Mesendoderm (in vitro differentiated cells): ENCODE measurements around the gene GMDS.

Source experiments
- DNase-seq: peaks from one replicate; pipeline ENCODE4 v3.0.0; 2013
- H2AK5ac ChIP-seq: 2 replicates; pipeline ENCODE4 v1.6.1; 2013; ENCODE audit warnings: low read length, inconsistent platforms
- H2BK120ac ChIP-seq: 2 replicates; pipeline ENCODE4 v1.6.1; 2013; ENCODE audit warnings: low read depth, mild to moderate bottlenecking, low read length, moderate library complexity, mixed read lengths
- H2BK15ac ChIP-seq: replicated peaks from 2 replicates; pipeline ENCODE4 v1.6.1; 2013; ENCODE audit warnings: low read depth, mild to moderate bottlenecking, moderate library complexity
- H2BK5ac ChIP-seq: 2 replicates; pipeline ENCODE4 v1.6.1; 2013; ENCODE audit warnings: low read length, inconsistent platforms
- H3K18ac ChIP-seq: 2 replicates; pipeline ENCODE4 v1.6.1; 2013; ENCODE audit warnings: mild to moderate bottlenecking, low read length, mixed read lengths
- H3K23ac ChIP-seq: one replicate; pipeline ENCODE4 v1.6.1; 2013; ENCODE audit warnings: low read length
- H3K27ac ChIP-seq: 2 replicates; pipeline ENCODE4 v1.5.1; 2013; ENCODE audit warnings: low read depth, mild to moderate bottlenecking, inconsistent platforms, low read length, moderate library complexity
- H3K27me3 ChIP-seq: 2 replicates; pipeline ENCODE4 v1.6.1; 2013; ENCODE audit warnings: low read length, control low read depth, mild to moderate bottlenecking, inconsistent platforms; ENCODE audit not compliant: insufficient read depth, poor library complexity
- H3K36me3 ChIP-seq: 2 replicates; pipeline ENCODE4 v1.6.1; 2013; ENCODE audit warnings: low read length, inconsistent platforms; ENCODE audit not compliant: control insufficient read depth, insufficient read depth
- H3K4ac ChIP-seq: one replicate; pipeline ENCODE4 v1.6.1; 2013; ENCODE audit warnings: low read depth, mild to moderate bottlenecking, low read length, moderate library complexity
- H3K4me1 ChIP-seq: 2 replicates; pipeline ENCODE4 v1.6.1; 2013; ENCODE audit warnings: low read depth, low read length, inconsistent platforms; ENCODE audit not compliant: control insufficient read depth
- H3K4me2 ChIP-seq: 2 replicates; pipeline ENCODE4 v1.6.1; 2013; ENCODE audit warnings: low read length
- H3K4me3 ChIP-seq: 2 replicates; pipeline ENCODE4 v1.5.1; 2013; ENCODE audit warnings: mild to moderate bottlenecking, low read length
- H3K56ac ChIP-seq: one replicate; pipeline ENCODE4 v1.6.1; 2013; ENCODE audit warnings: low read length
- H3K79me1 ChIP-seq: 2 replicates; pipeline ENCODE4 v1.6.1; 2013; ENCODE audit warnings: low read length, inconsistent platforms
- H3K79me2 ChIP-seq: 2 replicates; pipeline ENCODE4 v1.6.1; 2013; ENCODE audit warnings: mild to moderate bottlenecking, low read length; ENCODE audit not compliant: control insufficient read depth, insufficient read depth
- H3K9ac ChIP-seq: 2 replicates; pipeline ENCODE4 v1.6.1; 2013; ENCODE audit warnings: low read length, inconsistent platforms
- H4K5ac ChIP-seq: one replicate; pipeline ENCODE4 v1.6.1; 2013; ENCODE audit warnings: low read length
- H4K8ac ChIP-seq: one replicate; pipeline ENCODE4 v1.6.1; 2013; ENCODE audit warnings: low read depth, mild to moderate bottlenecking, control low read depth, low read length, moderate library complexity
- WGBS: extraction: QIAGEN DNeasy Blood & Tissue Kit; methylation state at CpG from one replicate; pipeline ENCODE4 v1.1.7; 2013; ENCODE audit warnings: low lambda C conversion rate, missing lambda C conversion rate; ENCODE audit not compliant: insufficient coverage; ENCODE audit errors: extremely low coverage; 5-methylcytosine and 5-hydroxymethylcytosine counted together

Gene GMDS

GRCh38 chr6:2209226-2209809, 36.1 kb downstream of the GMDS start:
- no peak overlapping the region for H3K4ac ChIP-seq
- H3K79me2 ChIP-seq = no peaks in the 10 kb centered on the region
- H3K56ac ChIP-seq = no peak overlapping the region
- H2BK120ac ChIP-seq = no peak overlapping the region
- no peak overlapping the region for H2AK5ac ChIP-seq
- no peaks in the 10 kb centered on the region for H3K27me3 ChIP-seq
- H4K8ac ChIP-seq = no peak overlapping the region
- peak; percentile 76 for DNase-seq
- no peak overlapping the region for H2BK5ac ChIP-seq
- no peak overlapping the region for H2BK15ac ChIP-seq
- no peak overlapping the region for H3K27ac ChIP-seq
- no peak overlapping the region for H3K23ac ChIP-seq
- H4K5ac ChIP-seq = no peak overlapping the region
- H3K4me3 ChIP-seq = no peak overlapping the region
- no CpG with 5 or more reads among the region's 6 CpGs for WGBS
- H3K9ac ChIP-seq = no peak overlapping the region
- no peaks in the 10 kb centered on the region for H3K4me1 ChIP-seq
- H3K79me1 ChIP-seq = no peaks in the 10 kb centered on the region
- no peak overlapping the region for H3K18ac ChIP-seq
- no peak overlapping the region for H3K4me2 ChIP-seq
- no peaks in the 10 kb centered on the region for H3K36me3 ChIP-seq

- no peak overlapping the region for H4K5ac ChIP-seq
- H3K23ac ChIP-seq = no peak overlapping the region
- no peak overlapping the region for H3K4me3 ChIP-seq
- no peaks in the 10 kb centered on the region for H3K79me2 ChIP-seq
- WGBS = no CpG with 5 or more reads among the region's 3 CpGs
- H3K4ac ChIP-seq = no peak overlapping the region
- H2BK120ac ChIP-seq = no peak overlapping the region
- no peak overlapping the region for H3K4me2 ChIP-seq
- no peaks in the 10 kb centered on the region for H3K79me1 ChIP-seq
- H3K36me3 ChIP-seq = no peaks in the 10 kb centered on the region
- H2BK5ac ChIP-seq = no peak overlapping the region
- H3K9ac ChIP-seq = no peak overlapping the region
- no peak for DNase-seq
- no peak overlapping the region for H3K27ac ChIP-seq
- H2AK5ac ChIP-seq = no peak overlapping the region
- H2BK15ac ChIP-seq = no peak overlapping the region
- no peak overlapping the region for H3K18ac ChIP-seq
- no peak overlapping the region for H3K56ac ChIP-seq
- H4K8ac ChIP-seq = no peak overlapping the region
- no peaks in the 10 kb centered on the region for H3K27me3 ChIP-seq
- no peaks in the 10 kb centered on the region for H3K4me1 ChIP-seq
Observed at GRCh38 chr6:2208468-2208867, 36.9 kb downstream of the GMDS start.

DNA sequence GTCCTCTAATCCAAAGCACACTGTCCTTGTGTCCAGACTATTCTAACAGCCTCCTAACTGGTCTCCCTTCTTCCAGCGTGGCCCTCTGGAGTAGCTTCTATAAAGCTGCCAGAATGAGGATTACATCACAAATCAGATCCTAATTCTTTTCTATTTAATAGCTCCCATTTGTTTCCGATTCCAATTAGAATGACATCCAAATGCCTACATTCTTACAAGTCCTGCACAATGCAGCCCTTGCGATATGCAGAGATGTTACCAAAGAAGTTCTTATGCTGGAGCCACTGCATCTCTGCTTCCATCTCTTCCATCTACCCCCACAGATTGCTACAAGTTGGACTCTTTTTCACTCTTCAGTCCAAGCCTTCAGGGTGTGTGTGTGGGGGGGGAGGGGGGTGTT, 40.0 kb downstream of the GMDS start:
- Histone ChIP-seq H3K79me1 (no peaks in the 10 kb centered on the region), H2BK5ac (no peak overlapping the region), H2BK120ac (no peak overlapping the region), H3K23ac (no peak overlapping the region), H4K5ac (no peak overlapping the region), H3K18ac (no peak overlapping the region), H3K4me2 (no peak overlapping the region), H3K79me2 (no peaks in the 10 kb centered on the region), H2AK5ac (no peak overlapping the region), H3K36me3 (no peaks in the 10 kb centered on the region), H3K4me3 (no peak overlapping the region), H3K27me3 (no peaks in the 10 kb centered on the region), H3K9ac (no peak overlapping the region), H4K8ac (no peak overlapping the region), H3K4me1 (no peaks in the 10 kb centered on the region), H3K56ac (no peak overlapping the region), H3K4ac (no peak overlapping the region), H2BK15ac (no peak overlapping the region), H3K27ac (no peak overlapping the region)
- no CpG with 5 or more reads among the region's 3 CpGs for WGBS
- DNase-seq = no peak

- Histone ChIP-seq H3K27me3 (no peaks in the 10 kb centered on the region), H3K23ac (no peak overlapping the region), H3K36me3 (no peaks in the 10 kb centered on the region), H2BK5ac (no peak overlapping the region), H4K5ac (no peak overlapping the region), H3K27ac (no peak overlapping the region), H3K4me2 (no peak overlapping the region), H3K18ac (no peak overlapping the region), H2AK5ac (no peak overlapping the region), H3K79me1 (no peaks in the 10 kb centered on the region), H2BK120ac (no peak overlapping the region), H3K4me1 (no peaks in the 10 kb centered on the region), H3K9ac (no peak overlapping the region), H3K4me3 (no peak overlapping the region), H3K4ac (no peak overlapping the region), H3K79me2 (no peaks in the 10 kb centered on the region), H4K8ac (no peak overlapping the region), H2BK15ac (no peak overlapping the region), H3K56ac (no peak overlapping the region)
- no peak for DNase-seq
- WGBS = no CpG with 5 or more reads among the region's 2 CpGs
Observed at GRCh38 chr6:2204272-2204671, 41.1 kb downstream of the GMDS start.

- no peak overlapping the region for H3K4me3 ChIP-seq
- no peak for DNase-seq
- H2BK5ac ChIP-seq = no peak overlapping the region
- H4K8ac ChIP-seq = no peak overlapping the region
- H3K79me1 ChIP-seq = no peaks in the 10 kb centered on the region
- no peaks in the 10 kb centered on the region for H3K4me1 ChIP-seq
- no peak overlapping the region for H3K4ac ChIP-seq
- H3K79me2 ChIP-seq = no peaks in the 10 kb centered on the region
- H3K9ac ChIP-seq = no peak overlapping the region
- no peaks in the 10 kb centered on the region for H3K27me3 ChIP-seq
- no peak overlapping the region for H2AK5ac ChIP-seq
- no peak overlapping the region for H3K27ac ChIP-seq
- no peak overlapping the region for H3K18ac ChIP-seq
- no peak overlapping the region for H3K4me2 ChIP-seq
- WGBS = no CpG with 5 or more reads among the region's 3 CpGs
- H2BK120ac ChIP-seq = no peak overlapping the region
- no peak overlapping the region for H3K56ac ChIP-seq
- H4K5ac ChIP-seq = no peak overlapping the region
- no peak overlapping the region for H3K23ac ChIP-seq
- no peaks in the 10 kb centered on the region for H3K36me3 ChIP-seq
- no peak overlapping the region for H2BK15ac ChIP-seq
Observed at GRCh38 chr6:2203264-2203663, 42.1 kb downstream of the GMDS start.

DNA sequence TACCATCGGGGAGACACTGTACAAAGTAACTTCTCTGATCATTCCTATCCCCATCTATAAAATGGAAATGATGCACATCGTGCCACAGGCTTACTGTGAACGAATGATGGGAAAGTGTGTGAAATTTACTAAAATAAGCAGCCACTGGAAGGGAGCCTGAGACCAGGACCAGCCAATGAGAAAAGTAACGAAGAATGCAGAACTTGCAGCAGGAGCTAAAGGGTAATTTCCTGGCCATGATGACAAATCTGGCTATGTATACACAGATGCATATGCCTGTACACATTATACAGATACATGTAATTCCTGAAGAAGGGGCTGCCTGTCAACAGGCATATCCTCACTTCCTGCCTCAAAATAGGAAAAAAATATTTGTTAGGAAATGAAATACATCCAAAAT, 47.4 kb downstream of the GMDS start:
- Histone ChIP-seq H3K4me2 (no peak overlapping the region), H4K5ac (no peak overlapping the region), H3K27ac (no peak overlapping the region), H3K4ac (no peak overlapping the region), H3K79me2 (no peaks in the 10 kb centered on the region), H2BK15ac (no peak overlapping the region), H3K4me1 (no peaks in the 10 kb centered on the region), H3K36me3 (no peaks in the 10 kb centered on the region), H3K23ac (no peak overlapping the region), H3K56ac (no peak overlapping the region), H2BK120ac (no peak overlapping the region), H2BK5ac (no peak overlapping the region), H3K18ac (no peak overlapping the region), H3K79me1 (no peaks in the 10 kb centered on the region), H3K9ac (no peak overlapping the region), H4K8ac (no peak overlapping the region), H2AK5ac (no peak overlapping the region), H3K27me3 (no peaks in the 10 kb centered on the region), H3K4me3 (no peak overlapping the region)
- DNase-seq = no peak
- no CpG with 5 or more reads among the region's 4 CpGs for WGBS
